Neural progenitor cell (in vitro differentiated cells): ENCODE results near the gene RUFY1.

Experiments
- EZH2 ChIP-seq: fragments of 200-600 bp; sonication (generic); IDR thresholded peaks from 2 replicates; pipeline ENCODE4 v1.6.1; 2017; ENCODE audit warnings: antibody characterized with exemption, mild to moderate bottlenecking, moderate library complexity
- EZH2phosphoT487 ChIP-seq: fragments of 200-600 bp; sonication (generic); IDR thresholded peaks from 2 replicates; pipeline ENCODE4 v1.6.1; 2017; ENCODE audit warnings: antibody characterized with exemption
- TF ChIP-seq, protein P1 (sequence below): fragments of 200-600 bp; sonication (generic); IDR thresholded peaks from 2 replicates; pipeline ENCODE4 v1.5.1; 2017; ENCODE audit warnings: antibody characterized with exemption, mild to moderate bottlenecking

DNA sequence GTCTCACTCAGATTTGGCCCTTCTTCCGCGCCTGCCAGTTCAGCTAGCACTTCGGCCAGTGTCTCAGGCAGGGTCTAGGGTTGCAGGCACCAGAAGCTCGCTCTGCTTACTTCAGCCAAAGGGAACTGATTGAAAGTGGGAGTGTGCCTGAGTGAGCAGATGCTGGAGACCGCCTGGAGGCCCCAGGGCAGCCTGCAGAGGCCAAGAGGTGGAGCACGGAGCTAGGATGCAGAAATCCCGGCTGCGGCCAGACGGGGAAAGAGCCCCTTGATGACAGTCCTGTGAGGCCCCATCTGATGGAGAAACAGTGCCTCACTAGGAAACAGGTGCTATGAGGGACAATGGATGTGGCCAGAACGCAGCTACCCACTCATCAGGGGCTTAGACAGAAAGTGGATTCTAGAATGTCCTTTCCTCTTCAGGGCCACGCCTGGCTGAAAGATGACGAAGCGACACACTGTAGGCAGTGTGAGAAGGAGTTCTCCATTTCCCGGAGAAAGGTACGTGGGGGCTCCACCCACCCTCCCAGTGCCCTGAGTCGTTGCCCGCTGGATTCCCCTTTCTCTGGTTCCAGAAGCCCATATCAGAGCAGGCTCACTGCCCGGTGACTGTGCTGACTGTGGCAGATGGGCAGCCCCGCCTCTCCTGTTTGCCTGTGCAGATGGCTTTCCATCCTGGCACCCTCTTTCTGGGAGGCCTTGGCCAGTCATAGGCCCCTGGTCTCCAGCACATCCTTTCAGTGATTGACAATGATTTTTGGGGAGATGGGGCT lies 57.0 kb downstream of the RUFY1 start:
- TF ChIP-seq, protein P1, sequence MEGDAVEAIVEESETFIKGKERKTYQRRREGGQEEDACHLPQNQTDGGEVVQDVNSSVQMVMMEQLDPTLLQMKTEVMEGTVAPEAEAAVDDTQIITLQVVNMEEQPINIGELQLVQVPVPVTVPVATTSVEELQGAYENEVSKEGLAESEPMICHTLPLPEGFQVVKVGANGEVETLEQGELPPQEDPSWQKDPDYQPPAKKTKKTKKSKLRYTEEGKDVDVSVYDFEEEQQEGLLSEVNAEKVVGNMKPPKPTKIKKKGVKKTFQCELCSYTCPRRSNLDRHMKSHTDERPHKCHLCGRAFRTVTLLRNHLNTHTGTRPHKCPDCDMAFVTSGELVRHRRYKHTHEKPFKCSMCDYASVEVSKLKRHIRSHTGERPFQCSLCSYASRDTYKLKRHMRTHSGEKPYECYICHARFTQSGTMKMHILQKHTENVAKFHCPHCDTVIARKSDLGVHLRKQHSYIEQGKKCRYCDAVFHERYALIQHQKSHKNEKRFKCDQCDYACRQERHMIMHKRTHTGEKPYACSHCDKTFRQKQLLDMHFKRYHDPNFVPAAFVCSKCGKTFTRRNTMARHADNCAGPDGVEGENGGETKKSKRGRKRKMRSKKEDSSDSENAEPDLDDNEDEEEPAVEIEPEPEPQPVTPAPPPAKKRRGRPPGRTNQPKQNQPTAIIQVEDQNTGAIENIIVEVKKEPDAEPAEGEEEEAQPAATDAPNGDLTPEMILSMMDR: no peak
- TF ChIP-seq EZH2 (no peak), EZH2phosphoT487 (no peak)
